Psoas muscle (tissue), 8 donors: Measurements from ENCODE around the gene CDH4. TPM values are rescaled to one million over a fixed set of nuclear protein-coding genes. Genes with fewer than 3 reads are reported as not detected.

ENCODE experiments used
- ATAC-seq, 4 donors: fragments of 200-7000 bp; cut with Tn5 transposase; one replicate each; pipeline ENCODE4 v1.9.1; 2020; ENCODE audit warnings: moderate library complexity in 3 of 4, mild to moderate bottlenecking in 2 of 4
- DNase-seq, 2 donors: peaks; one replicate each; pipeline ENCODE4 v3.0.0-alpha.2; 2020
- H3K27ac ChIP-seq: fragments of 200-600 bp; one replicate; pipeline ENCODE4 v1.8.0; 2022
- H3K27me3 ChIP-seq, 3 donors: fragments of 200-600 bp in 1 of 3; one replicate each; pipeline versions ENCODE4 v1.6.1 to v1.8.0; 2013 to 2022; ENCODE audit warnings: low read length in 2 of 3, mild to moderate bottlenecking in 2 of 3, moderate library complexity in 1 of 3; ENCODE audit not compliant: insufficient read depth in 3 of 3
- H3K36me3 ChIP-seq, 2 donors: fragments of 200-600 bp in 1 of 2; one replicate each; pipeline versions ENCODE4 v1.6.1 to v1.8.0; 2013 to 2022; ENCODE audit warnings: low read depth in 1 of 2, mild to moderate bottlenecking in 1 of 2, moderate library complexity in 1 of 2; ENCODE audit not compliant: insufficient read depth in 1 of 2
- H3K4me1 ChIP-seq: fragments of 200-600 bp; one replicate; pipeline ENCODE4 v1.8.0; 2022
- H3K4me3 ChIP-seq: fragments of 200-600 bp; one replicate; pipeline ENCODE4 v1.8.0; 2022; ENCODE audit warnings: mild to moderate bottlenecking
- H3K9me3 ChIP-seq: fragments of 200-600 bp; one replicate; pipeline ENCODE4 v1.8.0; 2022
- WGBS, 3 donors: extraction: QIAGEN DNeasy Blood & Tissue Kit; methylation state at CpG; one replicate each; pipeline versions ENCODE4 v1.1.6 to v1.1.7; 2013; 5-methylcytosine and 5-hydroxymethylcytosine counted together
- intact Hi-C, 2 donors: fragments of 100-400 bp; cut with DNase I; formaldehyde crosslinking; loops; one replicate each; pipeline versions ENCODE4 v1.11.0 to v1.14.2; 2022
- polyA plus RNA-seq, 3 donors: library from polyadenylated mRNA; stranded (reverse); fragments of 200-250 nt; gene quantifications; one replicate each; pipeline ENCODE4 v1.2.3, GENCODE V29; 2013
- total RNA-seq, 4 donors: library from RNA; stranded (reverse); fragmentation: NEBNext Ultra II Directional in 2 of 4; extraction: Animal tissue kit (Norgen Biotek cat#: 25700) in 2 of 4; gene quantifications; one replicate each; pipeline versions ENCODE4 v1.2.1 to v1.2.4, GENCODE V29; 2021 to 2023
- TF ChIP-seq, protein P1 (sequence below): fragments of 200-600 bp; IDR thresholded peaks from one replicate; pipeline ENCODE4 v1.8.0; 2022; ENCODE audit warnings: antibody characterized with exemption
- donor health status: healthy with polysubstance abuse.
- donor health status: DM: no; HTN: no; CAD: no; lungs with moderate emphysema.
- donor health status: Bipolar disorder and iron deficiency.
- donor health status: healthy.
- donor health status: DM: yes; HTN: yes; CAD: no.
- donor health status: DM: no; HTN: no; CAD: no.
- donor health status: DM: no; HTN: no; CAD: no.
- donor health status: DM: yes; HTN: yes; CAD: no.

The CDH4 gene
- total and polyA plus RNA-seq, 7 donors = 0.26 to 1.0 (median 0.34) TPM

DNA sequence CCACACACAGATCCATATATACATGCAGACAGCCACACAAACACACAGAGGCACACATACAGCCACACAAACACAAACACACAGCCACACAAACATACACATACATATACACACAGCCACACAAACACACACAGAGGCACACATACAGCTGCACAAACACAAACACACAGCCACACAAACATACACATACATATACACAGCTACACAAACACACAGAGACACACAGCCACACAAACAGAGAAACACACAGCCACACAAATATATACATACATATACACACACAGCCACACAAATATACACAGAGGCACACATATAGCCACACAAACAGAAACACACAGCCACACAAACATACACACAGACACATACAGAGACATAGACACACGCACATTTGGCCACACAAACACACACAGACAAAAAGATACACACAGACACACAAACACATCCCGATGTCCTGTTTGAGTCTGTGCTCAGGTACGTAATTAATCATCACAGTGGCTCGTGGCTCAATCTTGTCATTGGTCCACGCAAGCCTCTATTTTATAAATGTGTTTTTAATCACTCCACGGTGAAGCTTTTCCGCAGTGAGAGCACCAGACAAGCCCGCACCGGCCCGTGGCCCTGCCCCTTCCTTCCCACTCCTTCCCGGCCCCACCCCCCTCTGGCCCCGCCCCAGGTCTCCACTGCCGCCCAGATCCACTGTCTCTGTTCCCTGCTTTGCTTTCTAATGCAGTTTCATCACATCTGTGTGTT, 135.3 kb downstream of the CDH4 start:
- 17 to 29% (median 19%) methylated on average over 13 of the region's 13 CpGs for WGBS, 3 donors
- no peaks in the 10 kb centered on the region for H3K36me3 ChIP-seq
- H3K4me1 ChIP-seq = no peaks in the 10 kb centered on the region
- no peaks in the 10 kb centered on the region for H3K9me3 ChIP-seq
- no peak overlapping the region for H3K4me3 ChIP-seq
- no peak overlapping the region for H3K27ac ChIP-seq
- intact Hi-C loops = no loop called here
- ATAC-seq (no peak), DNase-seq (no peak)
- TF ChIP-seq, protein P1, sequence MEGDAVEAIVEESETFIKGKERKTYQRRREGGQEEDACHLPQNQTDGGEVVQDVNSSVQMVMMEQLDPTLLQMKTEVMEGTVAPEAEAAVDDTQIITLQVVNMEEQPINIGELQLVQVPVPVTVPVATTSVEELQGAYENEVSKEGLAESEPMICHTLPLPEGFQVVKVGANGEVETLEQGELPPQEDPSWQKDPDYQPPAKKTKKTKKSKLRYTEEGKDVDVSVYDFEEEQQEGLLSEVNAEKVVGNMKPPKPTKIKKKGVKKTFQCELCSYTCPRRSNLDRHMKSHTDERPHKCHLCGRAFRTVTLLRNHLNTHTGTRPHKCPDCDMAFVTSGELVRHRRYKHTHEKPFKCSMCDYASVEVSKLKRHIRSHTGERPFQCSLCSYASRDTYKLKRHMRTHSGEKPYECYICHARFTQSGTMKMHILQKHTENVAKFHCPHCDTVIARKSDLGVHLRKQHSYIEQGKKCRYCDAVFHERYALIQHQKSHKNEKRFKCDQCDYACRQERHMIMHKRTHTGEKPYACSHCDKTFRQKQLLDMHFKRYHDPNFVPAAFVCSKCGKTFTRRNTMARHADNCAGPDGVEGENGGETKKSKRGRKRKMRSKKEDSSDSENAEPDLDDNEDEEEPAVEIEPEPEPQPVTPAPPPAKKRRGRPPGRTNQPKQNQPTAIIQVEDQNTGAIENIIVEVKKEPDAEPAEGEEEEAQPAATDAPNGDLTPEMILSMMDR = no peak
- peaks cover 0 to 6% (median 4%) of the 10 kb centered on the region in 3 donors for H3K27me3 ChIP-seq

DNA sequence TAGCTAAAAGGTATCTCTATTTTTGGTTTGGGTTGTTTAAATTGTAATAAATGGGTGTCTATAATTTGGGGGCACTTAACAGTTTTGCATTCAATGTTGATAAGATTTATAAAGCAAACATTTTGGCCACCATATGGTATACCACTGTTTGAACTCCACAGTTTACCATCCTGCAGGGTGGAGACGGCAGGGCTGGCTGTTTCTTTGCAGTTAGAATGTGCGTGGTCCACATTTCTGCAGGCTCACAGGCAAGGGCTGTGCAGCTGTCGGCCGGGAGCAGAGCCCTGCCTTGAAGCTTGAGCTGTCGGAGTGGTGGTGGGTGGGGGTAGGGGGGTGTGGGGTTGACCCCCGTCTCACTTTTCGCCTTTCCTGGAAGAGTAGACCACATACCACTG, 135.9 kb downstream of the CDH4 start:
- H3K4me3 ChIP-seq = no peak overlapping the region
- ATAC-seq = no peak

DNA sequence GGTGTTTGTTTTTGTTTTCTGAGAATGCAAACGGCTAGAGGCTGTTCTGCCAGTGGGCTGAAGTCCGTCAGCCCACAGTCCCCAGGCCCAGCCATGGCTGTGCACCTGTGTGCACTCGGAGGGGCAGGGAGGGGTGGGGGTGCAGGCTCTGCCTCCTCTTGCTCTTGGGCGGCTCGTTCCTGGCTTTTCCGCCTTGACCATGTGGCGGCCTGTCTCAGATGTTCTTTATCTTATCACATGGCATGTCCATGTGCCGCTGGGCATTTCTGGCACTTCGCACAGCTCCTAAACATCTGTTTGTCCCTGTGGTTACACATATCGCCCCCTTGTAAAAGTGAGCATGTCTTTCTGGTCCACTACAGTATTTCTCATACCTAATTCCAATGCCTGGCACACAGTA, 137.0 kb downstream of the CDH4 start:
- no peak for ATAC-seq
- H3K27me3 ChIP-seq = peaks cover 0 to 6% (median 4%) of the 10 kb centered on the region in 3 donors
- 82 to 88% (median 86%) methylated on average over 10 of the region's 10 CpGs for WGBS, 3 donors
- no peak overlapping the region for H3K4me3 ChIP-seq
- H3K4me1 ChIP-seq = no peaks in the 10 kb centered on the region
- no peaks in the 10 kb centered on the region for H3K36me3 ChIP-seq
- no peaks in the 10 kb centered on the region for H3K9me3 ChIP-seq
- intact Hi-C loops = no loop called here
- H3K27ac ChIP-seq = no peak overlapping the region
- TF ChIP-seq, protein P1 = no peak
- no peak for DNase-seq

More for the DNA sequence above, 135.9 kb downstream of the CDH4 start:
- no peaks in the 10 kb centered on the region for H3K4me1 ChIP-seq
- H3K27me3 ChIP-seq = peaks cover 0 to 6% (median 4%) of the 10 kb centered on the region in 3 donors
- intact Hi-C loops = no loop called here
- TF ChIP-seq, protein P1 = no peak
- no peak for DNase-seq
- no peak overlapping the region for H3K27ac ChIP-seq
- no peaks in the 10 kb centered on the region for H3K9me3 ChIP-seq
- WGBS, 3 donors = 21 to 35% (median 33%) methylated on average over 7 of the region's 7 CpGs
- no peaks in the 10 kb centered on the region for H3K36me3 ChIP-seq

DNA sequence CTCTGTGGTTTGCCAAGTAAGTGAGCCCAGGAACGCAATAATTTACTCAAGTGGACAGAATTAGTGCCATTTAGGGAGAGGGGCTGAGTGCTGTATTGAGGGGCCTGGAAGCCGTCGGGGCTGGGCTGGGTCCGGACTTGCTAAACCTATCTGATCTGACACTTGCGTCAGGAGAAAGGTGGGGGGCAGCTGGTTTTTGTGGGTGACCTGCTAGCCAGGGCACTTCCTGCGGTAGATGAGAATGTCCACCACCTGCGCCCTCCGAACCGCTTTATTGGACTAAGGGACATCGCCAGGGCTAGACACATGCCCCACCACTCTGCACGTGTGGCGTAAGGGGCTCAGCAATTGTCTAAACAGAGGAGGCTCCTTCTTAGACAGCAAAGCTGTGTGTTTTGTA, 139.1 kb downstream of the CDH4 start:
- no peaks in the 10 kb centered on the region for H3K36me3 ChIP-seq
- H3K9me3 ChIP-seq = no peaks in the 10 kb centered on the region
- 86 to 88% (median 86%) methylated on average over 12 of the region's 12 CpGs for WGBS, 3 donors
- TF ChIP-seq, protein P1 = no peak
- H3K4me3 ChIP-seq = no peak overlapping the region
- ATAC-seq (no peak), DNase-seq (no peak)
- H3K27me3 ChIP-seq = peaks cover 0 to 3% (median 0%) of the 10 kb centered on the region in 3 donors
- intact Hi-C loops = no loop called here
- no peak overlapping the region for H3K27ac ChIP-seq
- no peaks in the 10 kb centered on the region for H3K4me1 ChIP-seq
